Cardiac septum (tissue), 1 donor: ENCODE measurements around the gene SUCLG2. TPM values are rescaled to one million over a fixed set of nuclear protein-coding genes. Genes with fewer than 3 reads are reported as not detected.
"Not testable (repeated sequence)": the region's sequence is repeated elsewhere in the genome, so short reads cannot be mapped to it uniquely, and the experiment has no call there.

Experiments used
- DNase-seq: peaks from one replicate; pipeline ENCODE4 v3.0.0-alpha.2; 2020; ENCODE audit warnings: low spot score
- intact Hi-C: fragments of 100-400 bp; cut with DNase I; formaldehyde crosslinking; loops from one replicate; pipeline ENCODE4 v1.14.0; 2022
- total RNA-seq: library from RNA; stranded (reverse); fragmentation: NEBNext Ultra II Directional; extraction: Animal tissue kit (Norgen Biotek cat#: 25700); gene quantifications from one replicate; pipeline ENCODE4 v1.2.1, GENCODE V29; 2021
- donor health status: DM: no; HTN: no; CAD: no.

Gene SUCLG2
- total RNA-seq, 1 donor from 2014 or later, result 62.5 TPM

- intact Hi-C loops, result no loop called here
- no peak for DNase-seq
These were observed 34.4 kb downstream of the SUCLG2 start for GRCh38 chr3:67619991-67620390.

GRCh38 chr3:67617518-67617917, 36.9 kb downstream of the SUCLG2 start:
- no peak for DNase-seq
- intact Hi-C loops, result no loop called here

GRCh38 chr3:67616046-67616445, 38.4 kb downstream of the SUCLG2 start:
- intact Hi-C loops, result no loop called here
- no peak for DNase-seq

DNA sequence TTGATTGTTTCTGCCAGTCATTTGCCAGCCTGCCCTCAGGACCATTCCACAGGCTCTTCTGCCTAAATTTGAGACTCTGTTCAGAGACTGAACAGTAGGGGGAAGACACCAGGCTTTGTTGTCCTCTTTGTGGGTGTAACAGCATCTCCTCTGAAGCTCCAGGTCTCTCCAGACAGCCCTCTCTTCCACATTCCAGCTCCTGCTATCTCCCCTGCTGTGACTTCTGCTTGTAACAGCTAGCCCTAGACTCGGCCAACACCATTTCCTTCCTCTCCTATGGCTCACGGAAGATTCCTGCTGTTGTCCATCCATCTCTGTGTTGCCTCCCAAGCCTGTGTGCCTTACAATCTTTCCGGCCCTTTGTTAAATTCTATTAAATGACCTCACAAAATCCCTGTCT, 40.2 kb downstream of the SUCLG2 start:
- intact Hi-C loops, result no loop called here
- DNase-seq, result no peak

- intact Hi-C loops, result no loop called here
These were observed 44.0 kb downstream of the SUCLG2 start for GRCh38 chr3:67610458-67610857.

DNA sequence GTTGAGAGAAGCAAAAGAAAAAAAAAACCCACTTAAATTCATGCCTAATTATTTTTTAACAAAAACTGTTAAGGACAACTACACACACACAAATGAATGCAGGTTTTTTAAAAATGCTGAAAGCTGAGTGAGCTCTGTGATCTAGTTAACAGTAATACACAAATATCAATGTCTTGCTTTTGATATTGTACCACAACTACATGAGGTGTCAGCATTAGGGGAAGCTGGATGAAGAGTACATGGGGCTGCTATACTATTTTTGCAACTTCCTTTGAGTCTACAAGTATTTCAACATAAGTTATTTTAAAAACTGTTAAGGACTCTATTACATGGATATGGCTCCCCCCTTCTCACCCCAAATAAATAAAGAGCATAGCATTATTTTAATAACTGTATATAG, 44.7 kb downstream of the SUCLG2 start:
- DNase-seq, result no peak
- intact Hi-C loops, result no loop called here

More at GRCh38 chr3:67610458-67610857, 44.0 kb downstream of the SUCLG2 start:
- no peak for DNase-seq

GRCh38 chr3:67608034-67608433, 46.4 kb downstream of the SUCLG2 start:
- DNase-seq, result no peak
- intact Hi-C loops, result no loop called here

GRCh38 chr3:67605377-67605776, 49.0 kb downstream of the SUCLG2 start:
- intact Hi-C loops, result no loop called here
- DNase-seq, result no peak

DNA sequence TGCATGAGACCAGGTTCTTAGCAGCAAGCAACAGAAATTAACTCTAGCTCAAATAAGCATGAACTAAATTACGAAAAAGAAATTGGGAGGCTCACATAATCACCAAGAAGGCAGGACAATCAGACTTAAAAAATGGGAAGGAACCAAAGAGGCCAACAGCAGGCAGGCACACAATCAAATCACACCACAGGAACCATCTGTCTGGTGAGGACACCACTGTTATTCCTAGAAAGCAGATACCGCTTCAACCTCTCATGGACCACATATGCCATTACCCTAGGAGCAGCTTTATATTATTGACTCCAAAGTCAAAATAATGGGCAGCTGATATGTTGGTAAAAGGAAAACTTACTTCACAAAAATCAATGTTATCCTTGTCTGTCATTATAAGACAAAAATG, 51.6 kb downstream of the SUCLG2 start:
- intact Hi-C loops, result no loop called here
- DNase-seq, result no peak

- intact Hi-C loops, result no loop called here
- no peak for DNase-seq
These were observed 52.3 kb downstream of the SUCLG2 start for GRCh38 chr3:67601919-67602608.

DNA sequence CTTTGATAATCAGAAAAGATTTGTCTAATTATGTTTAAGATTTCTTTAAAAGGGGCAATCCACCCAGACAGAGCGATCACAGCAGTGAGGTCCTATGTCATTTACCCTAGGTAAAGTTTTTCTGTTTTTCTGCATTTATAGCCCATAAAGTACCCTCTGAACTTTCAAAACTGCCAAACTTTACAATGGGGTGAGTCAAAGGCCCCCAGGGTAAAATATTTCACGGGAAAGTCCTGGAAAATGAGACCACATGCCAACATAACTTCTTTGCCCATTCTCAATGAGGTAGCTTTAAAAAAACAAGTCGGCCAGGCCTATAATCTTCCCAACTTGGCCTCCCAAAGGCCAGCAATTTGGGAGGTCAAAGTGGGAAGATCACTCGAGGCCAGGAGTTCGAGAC, 53.0 kb downstream of the SUCLG2 start:
- DNase-seq, result no peak
- intact Hi-C loops, result no loop called here

- no peak for DNase-seq
- intact Hi-C loops, result no loop called here
These were observed 54.6 kb downstream of the SUCLG2 start for GRCh38 chr3:67599821-67600220.

- intact Hi-C loops, result no loop called here
- no peak for DNase-seq
These were observed 55.4 kb downstream of the SUCLG2 start for GRCh38 chr3:67598814-67599556.

DNA sequence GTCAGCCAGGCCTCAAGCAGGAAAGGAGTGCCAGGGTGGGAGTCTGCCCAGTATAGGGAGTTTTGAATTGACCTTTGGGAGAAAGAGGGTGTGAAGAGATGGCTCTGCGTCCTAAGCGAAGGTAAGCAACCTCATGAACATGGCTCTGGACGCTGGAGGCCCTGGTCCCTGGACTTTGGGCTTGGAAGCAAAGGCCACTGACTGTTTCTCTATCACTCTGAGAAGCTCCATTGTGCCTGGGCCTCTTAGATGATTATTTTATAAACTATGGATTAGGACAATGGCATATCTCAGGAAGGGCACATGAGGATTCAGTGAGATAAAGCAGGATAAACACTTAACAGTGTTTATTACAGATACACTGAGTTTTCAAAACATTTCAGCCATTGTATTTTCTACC, 59.0 kb downstream of the SUCLG2 start:
- intact Hi-C loops, result no loop called here
- no peak for DNase-seq

- intact Hi-C loops, result no loop called here
- DNase-seq, result no peak
These were observed 60.6 kb downstream of the SUCLG2 start for GRCh38 chr3:67593761-67594234.

- no peak for DNase-seq
- intact Hi-C loops, result no loop called here
These were observed 62.4 kb downstream of the SUCLG2 start for GRCh38 chr3:67592057-67592456.

- intact Hi-C loops, result no loop called here
These were observed 66.6 kb downstream of the SUCLG2 start for GRCh38 chr3:67587811-67588210.

GRCh38 chr3:67587301-67587700, 67.1 kb downstream of the SUCLG2 start:
- DNase-seq, result no peak
- intact Hi-C loops, result no loop called here

More at GRCh38 chr3:67587811-67588210, 66.6 kb downstream of the SUCLG2 start:
- DNase-seq, result no peak

GRCh38 chr3:67584608-67585007, 69.8 kb downstream of the SUCLG2 start:
- DNase-seq, intact Hi-C loops: not testable (repeated sequence)

GRCh38 chr3:67580430-67581000, 73.9 kb downstream of the SUCLG2 start:
- intact Hi-C loops, result no loop called here
- DNase-seq, result no peak

- DNase-seq, result no peak
- intact Hi-C loops, result no loop called here
These were observed 76.0 kb downstream of the SUCLG2 start for GRCh38 chr3:67578416-67578815.
